Measurements from ENCODE around the gene TTN. TPM values are rescaled to one million over a fixed set of nuclear protein-coding genes. Genes with fewer than 3 reads are reported as not detected.

Gene TTN
- total RNA-seq, 1 experiment from 2014 or later, result 0.13 TPM

GRCh38 chr2:178811901-178812300 lies 4.7 kb upstream of the TTN start:
- CTCF ChIA-PET, result no interaction called here
- intact Hi-C loops (cut with micrococcal nuclease; ENCODE audit: unreplicated experiment) (no loop called here), in situ Hi-C loops (cut with HindIII; ENCODE audit: low pct_unique_long_range_greater_than_20kb, low sequenced_read_pairs) (no loop called here)
- Histone ChIP-seq H3K27me3 (ENCODE audit: control insufficient read depth, insufficient read depth, low read length) (no peaks in the 10 kb centered on the region), H3K9me3 (ENCODE audit: control insufficient read depth, insufficient read depth, low read depth, low read length) (no peaks in the 10 kb centered on the region), H3K27ac (ENCODE audit: low read length) (no peak overlapping the region), H3K4me3 (ENCODE audit: low read depth in 2 of 2, low read length in 2 of 2) (no peak overlapping the region), H3K4me1 (ENCODE audit: control insufficient read depth, insufficient read depth, low read length) (no peaks in the 10 kb centered on the region), H3K36me3 (ENCODE audit: control insufficient read depth, insufficient read depth, low read length) (no peaks in the 10 kb centered on the region)
- POLR2A ChIA-PET, result no interaction called here
- no peak for DNase-seq (ENCODE audit: low read depth, low spot score)
- ATAC-seq, result no peak
- no TSS peak for BruUV-seq (replicated peaks)
- TF ChIP-seq SIN3A (IDR thresholded peaks at IDR 0.05; ENCODE audit: borderline replicate concordance, insufficient read depth, low read depth, low read length) (no peak), REST (IDR thresholded peaks at IDR 0.05; ENCODE audit: insufficient read depth in 1 of 2, low read depth in 2 of 2, low read length in 1 of 2) (no peak), CTCF (IDR thresholded peaks at IDR 0.05) (no peak), POLR2AphosphoS5 (IDR thresholded peaks at IDR 0.05; ENCODE audit: low read depth, low read length) (no peak), TCF7L2 (IDR thresholded peaks at IDR 0.05; ENCODE audit: low read depth, low read length) (no peak)

- TF ChIP-seq CTCF (IDR thresholded peaks at IDR 0.05), result no peak
- no peak for DNase-seq (ENCODE audit: low read depth, low spot score)
- POLR2A ChIA-PET, result no interaction called here
Measured at GRCh38 chr2:178811045-178811444, 3.8 kb upstream of the TTN start.

GRCh38 chr2:178810422-178810821 lies 3.2 kb upstream of the TTN start:
- Histone ChIP-seq H3K4me1 (ENCODE audit: control insufficient read depth, insufficient read depth, low read length) (no peaks in the 10 kb centered on the region), H3K27me3 (ENCODE audit: control insufficient read depth, insufficient read depth, low read length) (no peaks in the 10 kb centered on the region), H3K9me3 (ENCODE audit: control insufficient read depth, insufficient read depth, low read depth, low read length) (no peaks in the 10 kb centered on the region), H3K36me3 (ENCODE audit: control insufficient read depth, insufficient read depth, low read length) (no peaks in the 10 kb centered on the region), H3K27ac (ENCODE audit: low read length) (no peak overlapping the region), H3K4me3 (ENCODE audit: low read depth in 2 of 2, low read length in 2 of 2) (no peak overlapping the region)
- CTCF ChIA-PET, result no interaction called here
- in situ Hi-C loops (cut with HindIII; ENCODE audit: low pct_unique_long_range_greater_than_20kb, low sequenced_read_pairs) (no loop called here), intact Hi-C loops (cut with micrococcal nuclease; ENCODE audit: unreplicated experiment) (no loop called here)
- POLR2A ChIA-PET, result no interaction called here
- DNase-seq (ENCODE audit: low read depth, low spot score) (no peak), ATAC-seq (no peak)
- TF ChIP-seq REST (IDR thresholded peaks at IDR 0.05; ENCODE audit: insufficient read depth in 1 of 2, low read depth in 2 of 2, low read length in 1 of 2) (no peak), SIN3A (IDR thresholded peaks at IDR 0.05; ENCODE audit: borderline replicate concordance, insufficient read depth, low read depth, low read length) (no peak), TCF7L2 (IDR thresholded peaks at IDR 0.05; ENCODE audit: low read depth, low read length) (no peak), CTCF (IDR thresholded peaks at IDR 0.05) (no peak), POLR2AphosphoS5 (IDR thresholded peaks at IDR 0.05; ENCODE audit: low read depth, low read length) (no peak)
- BruUV-seq (replicated peaks), result no TSS peak

More at GRCh38 chr2:178811045-178811444, 3.8 kb upstream of the TTN start:
- H3K27me3 ChIP-seq (ENCODE audit: control insufficient read depth, insufficient read depth, low read length), result no peaks in the 10 kb centered on the region
- in situ Hi-C loops (cut with HindIII; ENCODE audit: low pct_unique_long_range_greater_than_20kb, low sequenced_read_pairs), result no loop called here
- H3K27ac ChIP-seq (ENCODE audit: low read length), result no peak overlapping the region
- CTCF ChIA-PET, result no interaction called here
- ATAC-seq, result no peak
- BruUV-seq (replicated peaks), result no TSS peak
- H3K4me3 ChIP-seq (ENCODE audit: low read depth in 2 of 2, low read length in 2 of 2), result no peak overlapping the region
- no peaks in the 10 kb centered on the region for H3K4me1 ChIP-seq (ENCODE audit: control insufficient read depth, insufficient read depth, low read length)
- intact Hi-C loops (cut with micrococcal nuclease; ENCODE audit: unreplicated experiment), result no loop called here
- H3K9me3 ChIP-seq (ENCODE audit: control insufficient read depth, insufficient read depth, low read depth, low read length), result no peaks in the 10 kb centered on the region
- H3K36me3 ChIP-seq (ENCODE audit: control insufficient read depth, insufficient read depth, low read length), result no peaks in the 10 kb centered on the region

Data from Panc1 (cell line).